ENCODE data around the gene CMSS1.

DNA sequence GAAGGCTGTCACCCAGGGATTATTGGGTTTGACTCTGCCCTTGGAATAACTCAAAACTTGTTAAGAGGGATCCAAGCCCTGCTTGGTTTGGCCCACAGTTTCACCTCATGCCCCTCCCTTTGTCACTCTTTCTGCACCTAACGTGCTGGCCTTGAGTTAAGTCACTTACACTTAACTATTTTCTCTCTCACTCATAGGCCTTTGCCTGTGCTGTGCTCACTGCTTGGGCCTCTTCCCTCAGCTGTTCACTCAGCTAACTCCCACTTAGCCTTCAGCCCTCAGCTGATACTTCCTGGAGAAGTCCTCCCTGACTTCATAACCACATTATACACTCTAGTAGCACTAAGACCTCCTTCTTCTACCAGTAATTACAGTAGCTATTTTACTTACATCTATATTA lies 133.3 kb downstream of the CMSS1 start:
- TF ChIP-seq, protein P1, sequence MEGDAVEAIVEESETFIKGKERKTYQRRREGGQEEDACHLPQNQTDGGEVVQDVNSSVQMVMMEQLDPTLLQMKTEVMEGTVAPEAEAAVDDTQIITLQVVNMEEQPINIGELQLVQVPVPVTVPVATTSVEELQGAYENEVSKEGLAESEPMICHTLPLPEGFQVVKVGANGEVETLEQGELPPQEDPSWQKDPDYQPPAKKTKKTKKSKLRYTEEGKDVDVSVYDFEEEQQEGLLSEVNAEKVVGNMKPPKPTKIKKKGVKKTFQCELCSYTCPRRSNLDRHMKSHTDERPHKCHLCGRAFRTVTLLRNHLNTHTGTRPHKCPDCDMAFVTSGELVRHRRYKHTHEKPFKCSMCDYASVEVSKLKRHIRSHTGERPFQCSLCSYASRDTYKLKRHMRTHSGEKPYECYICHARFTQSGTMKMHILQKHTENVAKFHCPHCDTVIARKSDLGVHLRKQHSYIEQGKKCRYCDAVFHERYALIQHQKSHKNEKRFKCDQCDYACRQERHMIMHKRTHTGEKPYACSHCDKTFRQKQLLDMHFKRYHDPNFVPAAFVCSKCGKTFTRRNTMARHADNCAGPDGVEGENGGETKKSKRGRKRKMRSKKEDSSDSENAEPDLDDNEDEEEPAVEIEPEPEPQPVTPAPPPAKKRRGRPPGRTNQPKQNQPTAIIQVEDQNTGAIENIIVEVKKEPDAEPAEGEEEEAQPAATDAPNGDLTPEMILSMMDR (IDR thresholded peaks at IDR 0.05), result no peak
- no peak for TF ChIP-seq JUNB (IDR thresholded peaks at IDR 0.05)
- TF ChIP-seq NFE2L2 (conservative IDR thresholded peaks at IDR 0.05; ENCODE audit: low read length), result no peak
- no peak for TF ChIP-seq ZSCAN20 (CRISPR knock-in tag; IDR thresholded peaks at IDR 0.05)
- no peak for TF ChIP-seq POLR2A (IDR thresholded peaks at IDR 0.05; ENCODE audit: low read length)
- TF ChIP-seq HDAC2 (IDR thresholded peaks at IDR 0.05), result no peak
- no peak for TF ChIP-seq TP53 (CRISPR knock-in tag; IDR thresholded peaks at IDR 0.05)
- TF ChIP-seq MAFK (IDR thresholded peaks at IDR 0.05; ENCODE audit: partially characterized antibody), result no peak
- TF ChIP-seq, protein P2, sequence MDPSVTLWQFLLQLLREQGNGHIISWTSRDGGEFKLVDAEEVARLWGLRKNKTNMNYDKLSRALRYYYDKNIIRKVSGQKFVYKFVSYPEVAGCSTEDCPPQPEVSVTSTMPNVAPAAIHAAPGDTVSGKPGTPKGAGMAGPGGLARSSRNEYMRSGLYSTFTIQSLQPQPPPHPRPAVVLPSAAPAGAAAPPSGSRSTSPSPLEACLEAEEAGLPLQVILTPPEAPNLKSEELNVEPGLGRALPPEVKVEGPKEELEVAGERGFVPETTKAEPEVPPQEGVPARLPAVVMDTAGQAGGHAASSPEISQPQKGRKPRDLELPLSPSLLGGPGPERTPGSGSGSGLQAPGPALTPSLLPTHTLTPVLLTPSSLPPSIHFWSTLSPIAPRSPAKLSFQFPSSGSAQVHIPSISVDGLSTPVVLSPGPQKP (IDR thresholded peaks at IDR 0.05; ENCODE audit: low read depth, low read length), result no peak
- TF ChIP-seq USF2 (IDR thresholded peaks at IDR 0.05), result no peak
- no peak for TF ChIP-seq RFX5 (IDR thresholded peaks at IDR 0.05)
- no peak for TF ChIP-seq CEBPB (IDR thresholded peaks at IDR 0.05)
- TF ChIP-seq PHF8 (IDR thresholded peaks at IDR 0.05; ENCODE audit: borderline replicate concordance, low read depth), result no peak
- no peak for TF ChIP-seq FOSL2 (IDR thresholded peaks at IDR 0.05)
- TF ChIP-seq FOSL2 (CRISPR knock-in tag; IDR thresholded peaks at IDR 0.05), result no peak

All from A549 (cell line).